SU-DHL-6 (cell line): Measurements from ENCODE around the gene AFAP1.

Source experiments
- EZH2phosphoT487 ChIP-seq: fragments of 200-600 bp; sonication (generic), shearing (Covaris generic); conservative IDR thresholded peaks from 2 replicates; pipeline ENCODE4 v1.6.1; 2018; ENCODE audit warnings: mild to moderate bottlenecking, antibody characterized with exemption, low read length, moderate library complexity, mixed read lengths
- TF ChIP-seq, protein P1 (sequence below): fragments of 200-600 bp; sonication (generic); IDR thresholded peaks from one replicate; pipeline ENCODE4 v1.5.1; 2017; ENCODE audit warnings: antibody characterized with exemption, mild to moderate bottlenecking, low read length, moderate library complexity; ENCODE audit not compliant: insufficient read depth, poor library complexity, severe bottlenecking

GRCh38 chr4:7978907-7979651 lies 39.4 kb upstream of the AFAP1 start:
- TF ChIP-seq, protein P1, sequence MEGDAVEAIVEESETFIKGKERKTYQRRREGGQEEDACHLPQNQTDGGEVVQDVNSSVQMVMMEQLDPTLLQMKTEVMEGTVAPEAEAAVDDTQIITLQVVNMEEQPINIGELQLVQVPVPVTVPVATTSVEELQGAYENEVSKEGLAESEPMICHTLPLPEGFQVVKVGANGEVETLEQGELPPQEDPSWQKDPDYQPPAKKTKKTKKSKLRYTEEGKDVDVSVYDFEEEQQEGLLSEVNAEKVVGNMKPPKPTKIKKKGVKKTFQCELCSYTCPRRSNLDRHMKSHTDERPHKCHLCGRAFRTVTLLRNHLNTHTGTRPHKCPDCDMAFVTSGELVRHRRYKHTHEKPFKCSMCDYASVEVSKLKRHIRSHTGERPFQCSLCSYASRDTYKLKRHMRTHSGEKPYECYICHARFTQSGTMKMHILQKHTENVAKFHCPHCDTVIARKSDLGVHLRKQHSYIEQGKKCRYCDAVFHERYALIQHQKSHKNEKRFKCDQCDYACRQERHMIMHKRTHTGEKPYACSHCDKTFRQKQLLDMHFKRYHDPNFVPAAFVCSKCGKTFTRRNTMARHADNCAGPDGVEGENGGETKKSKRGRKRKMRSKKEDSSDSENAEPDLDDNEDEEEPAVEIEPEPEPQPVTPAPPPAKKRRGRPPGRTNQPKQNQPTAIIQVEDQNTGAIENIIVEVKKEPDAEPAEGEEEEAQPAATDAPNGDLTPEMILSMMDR: no peak
- no peak for TF ChIP-seq EZH2phosphoT487
